OCI-LY3 (cell line): ENCODE data around the gene OSBPL6.

Experiments used
- H2AFZ ChIP-seq: fragments of 200-600, 300-600 bp; shearing (Covaris generic); 2 replicates; pipeline ENCODE4 v1.6.0; 2014; ENCODE audit warnings: antibody characterized with exemption, low read depth, low read length
- H3K27ac ChIP-seq: fragments of 200-600, 300-600 bp; sonication (generic); 2 replicates; pipeline ENCODE4 v1.5.1; 2014; ENCODE audit warnings: mild to moderate bottlenecking, low read length, moderate library complexity, mixed read lengths
- H3K27me3 ChIP-seq: fragments of 200-600, 300-600 bp; sonication (generic); 2 replicates; pipeline ENCODE4 v1.6.1; 2014; ENCODE audit warnings: low read depth, low read length, mixed read lengths
- H3K36me3 ChIP-seq: fragments of 200-600, 300-600 bp; sonication (generic); replicated peaks from 2 replicates; pipeline ENCODE3; 2014; ENCODE audit warnings: low read depth, low read length, mixed read lengths
- H3K4me1 ChIP-seq: fragments of 300-600, 200-600 bp; sonication (generic); 2 replicates; pipeline ENCODE4 v1.6.1; 2014; ENCODE audit warnings: low read length, mixed read lengths
- H3K4me2 ChIP-seq: fragments of 200-600, 300-600 bp; sonication (generic); 2 replicates; pipeline ENCODE4 v1.6.1; 2014; ENCODE audit warnings: low read length, mixed read lengths
- H3K4me3 ChIP-seq: fragments of 300-600, 200-600 bp; sonication (generic); 2 replicates; pipeline ENCODE4 v1.5.1; 2014; ENCODE audit warnings: antibody characterized with exemption, mild to moderate bottlenecking, low read length, moderate library complexity
- H3K79me2 ChIP-seq: fragments of 300-600, 200-600 bp; shearing (Covaris generic); 2 replicates; pipeline ENCODE4 v1.6.1; 2014; ENCODE audit warnings: mild to moderate bottlenecking, low read length, mixed read lengths
- H3K9ac ChIP-seq: fragments of 300-600, 200-600 bp; shearing (Covaris generic); 2 replicates; pipeline ENCODE4 v1.6.0; 2014; ENCODE audit warnings: mild to moderate bottlenecking, low read length, moderate library complexity
- H3K9me3 ChIP-seq: fragments of 200-600, 300-600 bp; shearing (Covaris generic); 2 replicates; pipeline ENCODE4 v1.6.1; 2014; ENCODE audit warnings: low read length, mixed read lengths; ENCODE audit not compliant: insufficient read depth
- H4K20me1 ChIP-seq: fragments of 200-600, 300-600 bp; sonication (generic); 2 replicates; pipeline ENCODE4 v1.6.1; 2016; ENCODE audit warnings: low read length, mixed read lengths; ENCODE audit not compliant: insufficient read depth
- CTCF ChIP-seq: fragments of 200-600, 300-600 bp; sonication (generic); IDR thresholded peaks from 2 replicates; pipeline ENCODE4 v1.5.1; 2014; ENCODE audit warnings: antibody characterized with exemption, low read length, low read depth
- EZH2phosphoT487 ChIP-seq: fragments of 200-600 bp; shearing (Covaris generic); IDR thresholded peaks from 2 replicates; pipeline ENCODE4 v1.6.1; 2018; ENCODE audit warnings: antibody characterized with exemption, mixed run types, low read depth

OSBPL6 gene

DNA sequence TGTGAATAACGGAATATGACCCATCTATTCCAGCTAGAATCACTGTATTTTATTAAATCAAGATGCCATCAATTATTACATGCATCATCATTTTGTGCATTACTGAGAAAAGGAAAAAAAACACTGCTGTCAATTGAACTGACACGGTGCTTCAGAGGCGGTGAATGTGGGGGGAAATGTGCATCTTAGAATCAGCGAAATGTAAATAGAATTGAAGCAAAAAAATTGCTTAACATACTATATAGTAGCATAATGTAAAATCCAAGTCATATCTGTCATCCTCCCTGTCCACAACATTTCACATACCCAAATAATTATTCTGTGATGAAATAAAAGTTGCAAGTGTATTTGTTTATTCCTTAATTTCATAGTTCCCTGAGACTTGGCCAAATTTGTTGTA is 172.1 kb downstream of the OSBPL6 start:
- no peaks in the 10 kb centered on the region for H3K9me3 ChIP-seq
- H3K79me2 ChIP-seq = no peaks in the 10 kb centered on the region
- no peak for TF ChIP-seq EZH2phosphoT487
- no peak for TF ChIP-seq CTCF
- H3K27me3 ChIP-seq = no peaks in the 10 kb centered on the region
- H2AFZ ChIP-seq = no peak overlapping the region
- H3K4me1 ChIP-seq = no peaks in the 10 kb centered on the region
- no peaks in the 10 kb centered on the region for H3K36me3 ChIP-seq
- H4K20me1 ChIP-seq = no peaks in the 10 kb centered on the region
- H3K4me2 ChIP-seq = no peak overlapping the region
- H3K27ac ChIP-seq = no peak overlapping the region
- H3K4me3 ChIP-seq = no peak overlapping the region
- H3K9ac ChIP-seq = no peak overlapping the region

GRCh38 chr2:178367344-178367743 is 173.0 kb downstream of the OSBPL6 start:
- Histone ChIP-seq H3K4me3 (no peak overlapping the region), H3K79me2 (no peaks in the 10 kb centered on the region), H3K9ac (no peak overlapping the region), H3K27me3 (no peaks in the 10 kb centered on the region), H3K9me3 (no peaks in the 10 kb centered on the region), H2AFZ (no peak overlapping the region), H3K27ac (no peak overlapping the region), H3K4me1 (no peaks in the 10 kb centered on the region), H3K36me3 (no peaks in the 10 kb centered on the region), H4K20me1 (no peaks in the 10 kb centered on the region), H3K4me2 (no peak overlapping the region)
- TF ChIP-seq EZH2phosphoT487 (no peak), CTCF (no peak)

- no peak overlapping the region for H3K4me2 ChIP-seq
- H3K9me3 ChIP-seq = no peaks in the 10 kb centered on the region
- H3K36me3 ChIP-seq = no peaks in the 10 kb centered on the region
- H3K27ac ChIP-seq = no peak overlapping the region
- peaks cover 11% of the 10 kb centered on the region for H3K27me3 ChIP-seq
- H3K4me3 ChIP-seq = no peak overlapping the region
- TF ChIP-seq EZH2phosphoT487 (no peak), CTCF (no peak)
- no peaks in the 10 kb centered on the region for H3K4me1 ChIP-seq
- no peaks in the 10 kb centered on the region for H3K79me2 ChIP-seq
- H3K9ac ChIP-seq = no peak overlapping the region
- no peaks in the 10 kb centered on the region for H4K20me1 ChIP-seq
- no peak overlapping the region for H2AFZ ChIP-seq
Observed at GRCh38 chr2:178374865-178375264, 180.6 kb downstream of the OSBPL6 start.

DNA sequence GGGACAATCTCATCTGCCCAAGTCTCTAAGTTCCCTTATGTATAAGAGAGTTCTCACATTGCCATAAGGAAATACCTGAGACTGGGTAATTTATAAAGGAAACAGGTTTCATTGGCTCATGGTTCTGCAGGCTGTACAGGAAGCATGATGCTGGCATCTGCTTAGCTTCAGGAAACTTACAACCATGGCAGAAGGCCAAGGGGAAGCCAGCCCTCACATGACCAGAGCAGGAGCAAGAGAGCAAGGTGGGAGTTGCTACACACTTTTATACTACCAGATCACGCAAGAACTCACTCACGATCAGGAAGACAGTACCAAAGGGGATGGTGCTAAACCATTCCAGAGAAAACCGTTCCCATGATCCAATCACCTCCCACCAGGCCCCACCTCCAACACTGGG is 182.7 kb downstream of the OSBPL6 start:
- Histone ChIP-seq H3K27ac (no peak overlapping the region), H3K79me2 (no peaks in the 10 kb centered on the region), H2AFZ (no peak overlapping the region), H3K4me3 (no peak overlapping the region), H3K36me3 (no peaks in the 10 kb centered on the region), H3K4me1 (no peaks in the 10 kb centered on the region), H3K4me2 (no peak overlapping the region), H3K9ac (no peak overlapping the region), H3K27me3 (peaks cover 11% of the 10 kb centered on the region), H4K20me1 (no peaks in the 10 kb centered on the region), H3K9me3 (no peaks in the 10 kb centered on the region)
- TF ChIP-seq CTCF (no peak), EZH2phosphoT487 (no peak)
